ENCODE data around the gene ZP3. TPM values are rescaled to one million over a fixed set of nuclear protein-coding genes. Genes with fewer than 3 reads are reported as not detected.

Gene ZP3
- total and polyA plus RNA-seq, 4 donors, result 0.74 to 15.7 (median 3.4) TPM

DNA sequence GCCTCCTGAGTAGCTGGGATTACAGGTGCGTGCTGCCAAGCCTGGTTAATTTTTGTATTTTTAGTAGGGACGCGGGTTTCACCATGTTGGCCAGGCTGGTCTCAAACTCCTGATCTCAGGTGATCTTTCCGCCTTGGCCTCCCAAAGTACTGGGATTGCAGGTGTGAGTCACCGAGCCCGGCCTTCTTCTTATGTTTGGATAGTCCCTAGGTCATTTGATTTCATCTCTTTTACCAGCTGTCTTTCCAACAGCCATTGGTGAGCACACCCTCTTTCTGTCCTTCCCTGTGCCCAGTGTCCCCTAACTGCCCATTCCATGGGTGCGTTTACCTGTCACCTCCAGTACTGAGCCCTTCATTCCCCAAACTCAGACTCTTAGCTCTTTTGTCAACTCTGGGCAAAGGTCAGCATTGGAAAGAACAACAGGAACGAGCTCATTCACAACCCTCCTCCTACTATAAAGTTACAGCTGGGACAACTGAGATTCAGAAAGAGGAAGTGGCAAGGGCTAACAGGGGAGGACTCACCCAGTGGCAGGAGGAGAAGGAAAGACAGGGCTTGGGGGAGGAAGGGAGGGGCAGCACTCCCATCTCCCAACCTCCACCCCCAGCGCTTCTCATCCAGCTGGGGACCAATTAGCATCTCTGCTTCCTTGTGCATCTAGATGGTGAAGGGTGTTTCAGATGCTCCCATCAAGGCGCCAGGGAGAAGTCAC, 20.8 kb upstream of the ZP3 start:
- no peaks in the 10 kb centered on the region for H3K36me3 ChIP-seq (ENCODE audit: control insufficient read depth in 4 of 4, insufficient read depth in 4 of 4, low read length in 4 of 4)
- TF ChIP-seq, protein P1, sequence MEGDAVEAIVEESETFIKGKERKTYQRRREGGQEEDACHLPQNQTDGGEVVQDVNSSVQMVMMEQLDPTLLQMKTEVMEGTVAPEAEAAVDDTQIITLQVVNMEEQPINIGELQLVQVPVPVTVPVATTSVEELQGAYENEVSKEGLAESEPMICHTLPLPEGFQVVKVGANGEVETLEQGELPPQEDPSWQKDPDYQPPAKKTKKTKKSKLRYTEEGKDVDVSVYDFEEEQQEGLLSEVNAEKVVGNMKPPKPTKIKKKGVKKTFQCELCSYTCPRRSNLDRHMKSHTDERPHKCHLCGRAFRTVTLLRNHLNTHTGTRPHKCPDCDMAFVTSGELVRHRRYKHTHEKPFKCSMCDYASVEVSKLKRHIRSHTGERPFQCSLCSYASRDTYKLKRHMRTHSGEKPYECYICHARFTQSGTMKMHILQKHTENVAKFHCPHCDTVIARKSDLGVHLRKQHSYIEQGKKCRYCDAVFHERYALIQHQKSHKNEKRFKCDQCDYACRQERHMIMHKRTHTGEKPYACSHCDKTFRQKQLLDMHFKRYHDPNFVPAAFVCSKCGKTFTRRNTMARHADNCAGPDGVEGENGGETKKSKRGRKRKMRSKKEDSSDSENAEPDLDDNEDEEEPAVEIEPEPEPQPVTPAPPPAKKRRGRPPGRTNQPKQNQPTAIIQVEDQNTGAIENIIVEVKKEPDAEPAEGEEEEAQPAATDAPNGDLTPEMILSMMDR (IDR thresholded peaks at IDR 0.05; ENCODE audit: control extremely low read depth, extremely low read depth), result no peak
- H3K4me1 ChIP-seq (ENCODE audit: control insufficient read depth in 5 of 5, insufficient read depth in 5 of 5, low read length in 5 of 5), result peaks cover 0 to 2% (median 0%) of the 10 kb centered on the region in 5 donors
- ATAC-seq (ENCODE audit: insufficient read depth, low FRiP score), result peak; percentile 61
- H3K4me3 ChIP-seq, result no peak overlapping the region
- H3K9ac ChIP-seq (ENCODE audit: insufficient read depth in 1 of 2, low read length in 2 of 2), result no peak overlapping the region
- H3K27me3 ChIP-seq (ENCODE audit: control insufficient read depth in 3 of 3, insufficient read depth in 3 of 3, low read length in 2 of 3), result no peaks in the 10 kb centered on the region
- no peak overlapping the region for H3K27ac ChIP-seq (ENCODE audit: low read depth in 1 of 2, low read length in 1 of 2)
- peaks cover 0 to 1% (median 0%) of the 10 kb centered on the region in 4 donors for H3K9me3 ChIP-seq (ENCODE audit: control insufficient read depth in 4 of 4, insufficient read depth in 3 of 4, low read length in 3 of 4)
- WGBS, 2 donors, result 78 to 81% methylated on average over 10 of the region's 10 CpGs
- no peak for DNase-seq

DNA sequence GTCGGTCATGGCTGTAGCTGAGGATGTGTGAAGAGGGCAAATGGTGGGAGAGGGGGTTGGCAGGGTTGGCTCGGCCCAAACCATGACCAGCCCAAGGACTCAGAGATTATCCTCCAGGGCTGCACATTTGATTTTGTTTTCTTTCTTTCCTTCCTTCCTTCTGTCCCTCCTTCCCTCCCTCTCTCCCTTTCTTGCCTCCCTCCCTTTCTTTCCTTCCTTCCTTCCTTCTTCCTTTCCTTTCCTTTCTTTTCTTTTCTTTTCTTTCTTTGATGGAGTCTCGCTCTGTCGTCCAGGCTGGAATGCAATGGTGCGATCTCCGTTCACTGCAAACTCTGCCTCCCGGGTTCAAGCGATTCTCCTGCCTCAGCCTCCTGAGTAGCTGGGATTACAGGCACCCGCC, 19.0 kb upstream of the ZP3 start:
- no peak for ATAC-seq (ENCODE audit: insufficient read depth, low FRiP score)
- no peak for DNase-seq
- Histone ChIP-seq H3K36me3 (ENCODE audit: control insufficient read depth in 4 of 4, insufficient read depth in 4 of 4, low read length in 4 of 4) (no peaks in the 10 kb centered on the region), H3K9ac (ENCODE audit: insufficient read depth in 1 of 2, low read length in 2 of 2) (no peak overlapping the region), H3K27me3 (ENCODE audit: control insufficient read depth in 3 of 3, insufficient read depth in 3 of 3, low read length in 2 of 3) (no peaks in the 10 kb centered on the region), H3K27ac (ENCODE audit: low read depth in 1 of 2, low read length in 1 of 2) (no peak overlapping the region), H3K9me3 (ENCODE audit: control insufficient read depth in 4 of 4, insufficient read depth in 3 of 4, low read length in 3 of 4) (no peaks in the 10 kb centered on the region), H3K4me3 (peak overlapping the region; percentile 4), H3K4me1 (ENCODE audit: control insufficient read depth in 5 of 5, insufficient read depth in 5 of 5, low read length in 5 of 5) (peaks cover 0 to 2% (median 0%) of the 10 kb centered on the region in 5 donors)
- 86 to 91% methylated on average over 9 of the region's 9 CpGs for WGBS, 2 donors
- TF ChIP-seq, protein P1 (IDR thresholded peaks at IDR 0.05; ENCODE audit: control extremely low read depth, extremely low read depth), result no peak

DNA sequence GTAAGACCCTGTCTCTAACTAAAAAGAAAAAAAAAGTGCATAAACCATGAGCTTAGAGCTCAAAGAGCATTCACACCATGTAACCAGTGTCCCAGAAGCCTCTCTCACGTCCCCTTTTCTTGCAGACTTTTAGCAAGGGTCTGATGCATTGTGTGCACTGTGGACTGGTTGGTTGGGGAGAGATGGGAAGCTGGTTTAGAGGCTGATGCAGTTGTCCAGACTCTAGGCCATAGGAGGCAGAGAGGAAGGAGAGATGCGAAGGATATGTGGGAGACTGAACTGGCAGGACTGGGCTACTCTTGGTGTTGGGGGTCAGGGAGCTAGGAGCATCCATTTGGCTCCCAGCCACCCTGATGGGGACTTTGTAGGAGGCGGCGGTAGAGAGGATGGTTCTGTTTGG, 17.0 kb upstream of the ZP3 start:
- 76 to 86% methylated on average over 2 to 4 of the region's 4 CpGs for WGBS, 2 donors

More for the DNA sequence above, 17.0 kb upstream of the ZP3 start:
- H3K4me1 ChIP-seq (ENCODE audit: control insufficient read depth in 5 of 5, insufficient read depth in 5 of 5, low read length in 5 of 5), result peaks cover 0 to 2% (median 0%) of the 10 kb centered on the region in 5 donors
- DNase-seq, result no peak
- no peak overlapping the region for H3K4me3 ChIP-seq
- H3K9me3 ChIP-seq (ENCODE audit: control insufficient read depth in 4 of 4, insufficient read depth in 3 of 4, low read length in 3 of 4), result no peaks in the 10 kb centered on the region
- H3K27ac ChIP-seq (ENCODE audit: low read depth in 1 of 2, low read length in 1 of 2), result no peak overlapping the region
- no peak for ATAC-seq (ENCODE audit: insufficient read depth, low FRiP score)
- H3K36me3 ChIP-seq (ENCODE audit: control insufficient read depth in 4 of 4, insufficient read depth in 4 of 4, low read length in 4 of 4), result no peaks in the 10 kb centered on the region
- H3K9ac ChIP-seq (ENCODE audit: insufficient read depth in 1 of 2, low read length in 2 of 2), result no peak overlapping the region
- no peaks in the 10 kb centered on the region for H3K27me3 ChIP-seq (ENCODE audit: control insufficient read depth in 3 of 3, insufficient read depth in 3 of 3, low read length in 2 of 3)
- TF ChIP-seq, protein P1 (IDR thresholded peaks at IDR 0.05; ENCODE audit: control extremely low read depth, extremely low read depth), result no peak

Data from lung (tissue), 12 donors.